Activated effector memory CD4-positive, alpha-beta T cell treated with Interleukin-2 at 50 U/mL for 16 hours (primary cell): ENCODE data around the gene TMEM120A.

Experiments
- DNase-seq: peaks from one replicate; pipeline ENCODE4 v3.0.0-alpha.2; 2020

TMEM120A gene

GRCh38 chr7:75993689-75994387 lies 557 bp downstream of the TMEM120A start:
- DNase-seq, result no peak

GRCh38 chr7:75992083-75992755 lies 2.2 kb downstream of the TMEM120A start:
- DNase-seq, result no peak

- DNase-seq, result no peak
Measured at GRCh38 chr7:75991531-75992082, 2.8 kb downstream of the TMEM120A start.

GRCh38 chr7:75989500-75990388 lies 4.7 kb downstream of the TMEM120A start:
- no peak for DNase-seq

- DNase-seq, result no peak
Measured at GRCh38 chr7:75988568-75989499, 5.6 kb downstream of the TMEM120A start.

GRCh38 chr7:75987805-75988567 lies 6.4 kb downstream of the TMEM120A start:
- DNase-seq, result no peak

GRCh38 chr7:75987026-75987804 lies 7.2 kb downstream of the TMEM120A start:
- DNase-seq, result no peak

GRCh38 chr7:75986147-75986781 lies 8.1 kb downstream of the TMEM120A start:
- DNase-seq, result no peak

- DNase-seq, result no peak
Measured at GRCh38 chr7:75985518-75986146, 8.8 kb downstream of the TMEM120A start.

- no peak for DNase-seq
Measured at GRCh38 chr7:75985009-75985517, 9.3 kb downstream of the TMEM120A start.

- no peak for DNase-seq
Measured at GRCh38 chr7:75984130-75985008, 10.0 kb downstream of the TMEM120A start.

GRCh38 chr7:75983471-75984129 lies 10.8 kb downstream of the TMEM120A start:
- no peak for DNase-seq

GRCh38 chr7:75982306-75983064 lies 11.9 kb downstream of the TMEM120A start:
- no peak for DNase-seq

- DNase-seq, result no peak
Measured at GRCh38 chr7:75981453-75982305, 12.7 kb downstream of the TMEM120A start.

- DNase-seq, result no peak
Measured at GRCh38 chr7:75981203-75981452, 13.3 kb downstream of the TMEM120A start.
